Right lung (tissue), 5 donors: ENCODE data around the gene FTCD. TPM values are rescaled to one million over a fixed set of nuclear protein-coding genes. Genes with fewer than 3 reads are reported as not detected.
A peak's percentile ranks its signal among the peaks of the same experiment; 100 is the strongest.
"Not testable (repeated sequence)": the region's sequence is repeated elsewhere in the genome, so short reads cannot be mapped to it uniquely, and the experiment has no call there.

Experiments
- DNase-seq, 2 donors: peaks; one replicate each; pipeline ENCODE4 v3.0.0-alpha.2; 2013
- polyA plus RNA-seq, 5 donors: library from polyadenylated mRNA; unstranded; fragments of 120-200 nt; gene quantifications; one replicate each; pipeline versions ENCODE4 v1.2.1 to v1.2.3, GENCODE V29; 2013; ENCODE audit warnings: inconsistent platforms in 1 of 5, low replicate concordance in 1 of 5; ENCODE audit not compliant: insufficient read length in 5 of 5, insufficient read depth in 1 of 5

The FTCD gene
- polyA plus RNA-seq, 5 donors, result 1.2 to 2.4 (median 1.8) TPM

DNA sequence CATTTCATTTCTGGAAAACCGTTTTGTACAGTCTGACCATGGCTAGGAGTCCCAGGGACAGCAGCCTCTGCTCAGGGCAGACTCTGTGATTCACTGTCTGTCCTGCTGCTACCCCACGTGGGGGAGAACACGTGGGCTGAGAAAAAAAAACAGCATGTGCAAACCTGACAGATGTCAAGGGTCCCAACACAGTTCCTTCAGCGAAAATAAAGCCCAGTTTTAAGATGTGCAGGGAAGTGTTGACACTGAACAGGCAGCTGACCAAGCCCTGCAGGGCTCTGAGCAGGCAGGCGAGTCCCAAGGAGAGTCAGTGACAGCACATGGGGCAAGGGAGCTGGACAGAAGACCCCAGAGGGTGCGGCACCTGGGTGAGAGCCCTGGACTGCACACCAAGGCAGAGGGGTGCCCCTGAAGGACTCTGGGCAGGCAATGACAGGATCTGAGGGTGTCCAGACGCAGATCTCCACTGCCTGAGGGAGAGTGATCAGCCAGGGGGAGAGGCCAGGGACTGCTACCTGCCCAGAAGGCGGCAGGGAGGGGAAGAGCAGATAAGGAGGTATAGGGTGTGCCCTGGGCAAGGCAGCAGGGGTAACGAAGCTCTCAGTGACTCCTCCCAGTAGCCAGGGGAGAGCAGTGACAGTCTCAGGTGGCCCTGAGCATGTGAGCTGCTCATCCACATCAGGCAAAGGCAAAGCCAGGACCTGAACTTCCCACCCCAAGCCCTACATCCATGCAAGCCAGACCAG, 34.0 kb upstream of the FTCD start:
- DNase-seq, result no peak

DNA sequence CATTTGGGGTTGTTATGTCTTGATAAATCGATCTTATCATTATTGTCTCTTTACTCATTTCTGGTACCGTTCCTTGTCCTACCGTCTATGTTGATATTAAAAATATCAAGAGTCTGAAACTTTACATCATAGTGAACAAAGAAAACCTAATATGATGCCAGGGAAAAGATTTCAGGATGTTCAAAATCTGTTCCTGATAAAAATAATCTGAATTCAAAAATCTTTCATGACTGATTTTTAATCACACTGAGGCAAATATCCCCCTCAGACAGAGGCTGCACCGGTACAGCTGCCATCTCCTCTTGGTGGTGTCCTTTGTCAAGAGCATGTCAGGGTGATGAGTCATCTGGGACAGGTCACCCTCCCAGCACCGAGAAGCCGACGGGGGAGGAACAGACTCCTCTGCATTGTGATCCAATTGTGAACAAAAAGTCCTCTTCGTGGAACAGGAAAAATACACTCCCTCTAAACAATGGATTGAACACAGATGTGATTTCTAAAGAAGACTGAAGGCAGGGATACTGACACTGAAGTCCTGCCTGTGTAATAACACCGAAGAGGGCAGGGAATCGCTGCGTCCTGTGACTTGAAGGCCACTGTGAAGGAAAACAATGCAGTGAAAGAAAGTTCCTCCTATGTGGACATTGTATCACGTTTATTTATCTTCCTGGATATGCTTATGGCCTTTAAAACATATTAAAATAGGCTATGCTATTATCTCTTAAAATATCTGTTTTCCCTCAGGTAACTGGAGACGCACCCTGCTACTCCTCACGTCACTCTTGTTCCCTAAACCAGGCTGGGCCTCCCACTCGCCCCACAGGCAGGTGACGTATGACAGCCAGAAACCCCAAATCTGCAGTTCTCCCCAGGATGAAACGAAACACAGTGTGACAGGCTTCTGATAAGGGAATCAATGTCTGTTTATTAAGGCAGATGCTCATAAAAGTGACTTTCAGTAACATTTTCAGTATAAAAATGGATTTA, 33.1 kb upstream of the FTCD start:
- no peak for DNase-seq

DNA sequence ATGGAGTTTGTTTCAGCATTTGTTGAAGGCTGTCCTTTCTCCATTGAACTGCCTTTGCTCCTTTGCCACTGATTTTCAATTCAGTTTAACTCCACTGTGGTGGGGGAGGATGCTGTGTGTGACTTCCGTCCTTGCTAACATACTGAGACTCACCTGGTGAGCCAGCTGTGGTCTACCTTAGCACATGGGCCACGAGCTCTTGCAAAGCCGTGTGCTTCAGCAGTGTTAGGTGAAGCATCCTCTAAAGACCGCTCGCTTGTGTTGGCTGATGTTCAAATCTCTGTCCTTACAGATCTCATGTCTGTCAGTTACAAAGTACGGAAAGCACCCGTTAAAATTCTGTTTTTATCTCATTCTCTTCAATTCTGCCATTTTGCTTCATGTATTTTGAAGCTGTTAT, 32.4 kb upstream of the FTCD start:
- no peak for DNase-seq

DNA sequence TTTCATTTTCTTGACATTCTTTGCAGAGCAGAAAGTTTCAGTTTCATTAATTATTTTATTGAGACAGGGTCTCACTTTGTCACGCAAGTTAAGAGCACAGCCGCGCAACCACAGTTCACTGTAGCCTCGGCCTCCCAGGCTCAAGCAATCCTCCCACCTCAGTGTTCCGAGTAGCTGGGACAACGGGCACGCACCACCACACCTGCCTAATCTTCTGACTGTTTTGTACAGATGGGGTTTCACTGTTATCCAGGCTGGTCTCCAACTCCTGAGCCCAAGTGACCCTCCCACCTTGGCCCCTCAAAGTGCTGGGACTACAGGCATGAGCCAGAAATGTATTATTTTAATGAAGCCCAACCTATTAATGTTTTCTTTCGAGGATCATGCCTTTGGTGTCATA, 31.9 kb upstream of the FTCD start:
- DNase-seq, result no peak

DNA sequence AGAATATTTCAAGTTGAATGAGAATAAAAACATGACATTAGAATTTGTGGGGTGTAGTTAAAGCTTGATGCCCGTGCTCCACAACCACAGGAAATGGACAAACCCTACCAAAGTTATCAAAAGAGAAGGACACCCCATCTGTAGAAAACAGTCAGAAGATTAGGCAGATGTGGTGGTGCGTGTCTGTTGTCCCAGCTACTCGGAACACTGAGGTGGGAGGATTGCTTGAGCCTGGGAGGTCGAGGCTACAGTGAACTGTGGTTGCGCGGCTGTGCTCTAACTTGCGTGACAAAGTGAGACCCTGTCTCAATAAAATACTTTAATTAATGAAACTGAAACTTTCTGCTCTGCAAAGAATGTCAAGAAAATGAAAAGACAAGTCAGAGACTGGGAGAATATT, 30.3 kb upstream of the FTCD start:
- DNase-seq, result no peak

DNA sequence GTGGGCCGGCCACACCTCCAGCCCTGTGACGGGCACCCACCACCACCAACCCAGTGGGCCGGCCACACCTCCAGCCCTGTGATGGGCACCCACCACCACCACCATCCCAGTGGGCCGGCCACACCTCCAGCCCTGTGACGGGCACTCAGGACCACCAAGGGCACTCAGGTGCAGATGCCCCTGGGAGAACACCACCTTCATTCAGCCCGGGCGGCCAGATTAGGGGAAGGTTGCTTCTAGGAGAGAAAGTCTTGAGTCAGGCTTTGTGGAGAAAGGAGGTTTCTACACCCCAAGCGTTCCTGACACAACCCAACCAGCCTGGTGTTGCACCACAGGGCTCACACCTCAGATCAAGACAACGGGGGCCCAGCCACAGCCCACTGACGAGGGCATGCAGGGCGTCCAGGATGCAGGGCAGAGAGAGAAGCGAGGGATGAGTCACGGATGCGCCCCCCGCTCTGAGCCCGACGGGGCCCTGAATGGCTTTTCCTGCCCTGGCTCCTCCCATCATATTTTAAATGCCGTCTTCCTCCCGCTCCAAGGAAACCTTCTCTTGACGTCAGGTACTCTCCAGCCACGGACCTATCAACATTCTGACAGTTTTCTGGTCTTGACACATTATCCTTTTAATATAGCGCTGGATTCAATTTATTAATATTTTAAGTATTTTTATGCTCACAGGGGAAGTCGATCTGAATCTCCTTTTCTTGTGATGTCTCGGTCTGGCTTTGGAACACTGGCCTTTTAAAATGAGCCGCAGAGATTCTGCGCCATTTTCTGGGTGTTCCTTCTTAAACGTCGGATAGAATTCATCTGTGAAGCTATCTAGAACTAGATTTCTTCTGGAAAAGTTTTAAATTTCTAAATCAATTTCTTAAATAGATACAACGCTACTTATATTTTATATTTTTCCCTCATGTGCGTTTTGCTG, 29.5 kb upstream of the FTCD start:
- peak; percentile 94 to 95 for DNase-seq

DNA sequence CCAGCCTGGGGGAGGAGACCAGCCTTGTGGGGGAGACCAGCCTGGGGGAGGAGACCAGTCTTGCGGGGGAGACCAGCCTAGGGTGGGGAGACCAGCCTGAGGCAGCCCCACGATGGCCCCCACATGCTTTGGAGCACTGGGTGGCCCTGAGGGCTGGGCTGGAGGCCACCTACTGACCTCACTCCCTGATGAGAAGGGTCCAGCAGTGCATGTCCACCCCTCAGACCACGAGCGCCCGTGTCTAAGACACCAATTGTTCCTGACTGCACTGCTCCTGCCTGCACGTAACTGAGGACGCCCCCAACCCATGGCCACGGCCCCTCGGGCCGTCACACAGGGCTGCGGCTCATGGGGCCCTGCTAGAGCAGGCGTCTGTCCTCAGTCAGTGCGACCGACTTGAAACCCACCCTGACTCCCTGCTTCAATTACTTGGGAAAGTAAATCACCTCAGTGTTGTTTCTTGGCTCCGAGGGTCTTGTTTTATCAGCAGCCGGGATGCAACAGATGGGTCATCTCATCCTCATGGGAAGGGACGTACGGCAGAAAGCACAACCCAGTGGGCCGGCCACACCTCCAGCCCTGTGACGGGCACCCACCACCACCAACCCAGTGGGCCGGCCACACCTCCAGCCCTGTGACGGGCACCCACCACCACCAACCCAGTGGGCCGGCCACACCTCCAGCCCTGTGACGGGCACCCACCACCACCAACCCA, 28.7 kb upstream of the FTCD start, which contains the start of gene SPATC1L:
Gene SPATC1L, minus strand, starts transcription at position 550 of the 715 bp plus-strand sequence. CDS start 1,643 bp downstream, outside the sequence.
- peak; percentile 87 to 92 for DNase-seq

DNA sequence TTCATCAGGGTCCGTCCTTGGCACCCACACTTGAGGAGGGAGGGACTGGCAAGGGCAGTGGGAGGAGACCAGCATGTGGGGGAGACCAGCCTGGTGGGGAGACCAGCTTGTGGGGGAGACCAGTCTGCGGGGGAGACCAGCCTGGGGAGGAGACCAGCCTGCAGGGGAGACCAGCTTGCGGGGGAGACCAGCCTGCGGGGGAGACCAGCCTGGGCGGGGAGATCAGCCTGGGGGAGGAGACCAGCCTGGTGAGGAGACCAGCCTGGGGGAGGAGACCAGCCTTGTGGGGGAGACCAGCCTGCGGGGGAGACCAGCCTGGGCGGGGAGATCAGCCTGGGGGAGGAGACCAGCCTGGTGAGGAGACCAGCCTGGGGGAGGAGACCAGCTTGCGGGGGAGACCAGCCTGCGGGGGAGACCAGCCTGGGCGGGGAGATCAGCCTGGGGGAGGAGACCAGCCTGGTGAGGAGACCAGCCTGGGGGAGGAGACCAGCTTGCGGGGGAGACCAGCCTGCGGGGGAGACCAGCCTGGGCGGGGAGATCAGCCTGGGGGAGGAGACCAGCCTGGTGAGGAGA, 28.0 kb upstream of the FTCD start:
- not testable (repeated sequence) for DNase-seq

DNA sequence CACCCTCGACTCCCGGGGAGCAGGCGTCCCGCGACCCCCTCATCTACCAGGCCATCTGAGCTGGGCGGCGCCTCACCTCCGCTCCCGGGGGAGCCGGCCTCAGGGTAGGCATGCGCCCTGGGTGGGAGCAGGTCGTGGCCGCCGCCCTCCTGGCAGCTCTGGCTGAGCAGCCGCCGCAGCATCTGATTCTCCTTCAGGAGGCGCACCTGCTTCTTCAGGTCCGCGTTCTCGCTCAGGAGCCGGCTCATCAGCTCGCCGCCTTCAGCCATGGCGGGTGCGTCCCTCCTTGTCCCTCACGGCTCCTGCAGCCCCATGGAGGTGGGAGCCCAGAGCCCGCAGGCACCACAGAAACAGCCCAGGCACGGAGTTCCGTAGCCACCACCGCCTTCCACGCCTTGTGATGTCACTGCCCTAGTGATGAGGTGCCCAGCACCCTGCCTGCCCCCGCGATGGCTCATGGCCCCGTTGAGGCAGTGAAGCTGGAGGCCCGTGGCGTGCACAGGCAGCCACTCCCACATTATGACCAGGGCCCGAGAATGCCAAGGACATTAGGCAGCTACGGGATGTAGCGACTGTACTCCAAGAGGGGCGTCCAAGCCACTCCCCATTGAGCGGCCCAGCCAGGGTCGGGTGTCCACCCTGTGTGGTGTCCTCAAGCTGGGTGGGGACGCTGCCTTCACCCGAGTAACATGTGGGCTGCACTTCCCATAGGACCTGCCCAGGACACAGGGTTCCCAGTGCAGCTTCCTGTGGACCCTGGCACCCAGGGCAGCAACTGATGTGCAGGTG, 27.4 kb upstream of the FTCD start:
- no peak for DNase-seq

DNA sequence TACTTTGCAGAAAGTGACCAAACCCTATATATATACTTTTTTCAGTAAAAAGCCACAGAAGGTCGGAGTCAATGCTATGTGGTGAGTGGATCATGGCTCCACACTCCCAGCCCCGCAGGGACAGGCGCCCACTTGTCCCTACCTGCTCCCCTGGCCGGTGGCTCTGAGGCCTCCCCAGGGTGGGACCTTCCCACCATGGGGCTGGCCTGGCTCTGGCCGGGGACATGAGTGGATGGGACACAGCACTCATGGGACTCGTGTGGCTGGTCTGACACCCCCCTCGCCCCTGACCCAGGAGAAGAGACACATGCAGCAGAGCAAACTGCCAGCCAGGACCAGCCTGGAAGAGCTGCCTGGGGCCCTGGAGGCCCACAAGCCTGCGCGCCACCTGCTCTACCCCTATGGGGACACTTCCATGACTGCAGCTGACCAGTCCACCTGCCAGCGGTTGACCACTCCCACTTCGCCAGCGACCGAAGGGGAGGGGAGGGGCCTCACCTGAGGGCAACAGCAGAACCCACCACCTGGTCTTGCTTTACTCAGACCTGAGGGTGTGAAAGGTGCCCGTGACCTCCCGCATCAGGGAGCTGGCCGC, 26.7 kb upstream of the FTCD start:
- DNase-seq, result no peak

DNA sequence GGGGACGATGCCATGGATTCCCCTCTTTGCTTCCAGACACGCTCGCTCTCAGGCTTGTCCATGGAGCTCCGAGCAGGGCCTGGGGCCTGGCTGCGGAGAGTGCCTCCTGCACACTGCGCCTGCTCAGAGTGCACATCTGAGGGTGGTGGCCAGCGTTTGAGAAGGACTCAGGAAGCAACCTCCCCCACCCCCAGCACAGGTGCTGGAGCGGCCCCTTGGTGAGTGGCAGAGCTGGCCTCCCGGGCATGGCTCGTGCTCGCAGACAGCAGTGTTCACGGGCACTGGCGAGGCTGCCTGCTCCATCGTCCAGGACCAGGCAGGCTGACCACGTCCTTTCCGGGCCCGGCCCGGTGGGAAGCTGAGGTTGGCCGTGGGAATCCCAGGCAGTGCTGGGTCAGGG, 26.1 kb upstream of the FTCD start:
- DNase-seq, result no peak

DNA sequence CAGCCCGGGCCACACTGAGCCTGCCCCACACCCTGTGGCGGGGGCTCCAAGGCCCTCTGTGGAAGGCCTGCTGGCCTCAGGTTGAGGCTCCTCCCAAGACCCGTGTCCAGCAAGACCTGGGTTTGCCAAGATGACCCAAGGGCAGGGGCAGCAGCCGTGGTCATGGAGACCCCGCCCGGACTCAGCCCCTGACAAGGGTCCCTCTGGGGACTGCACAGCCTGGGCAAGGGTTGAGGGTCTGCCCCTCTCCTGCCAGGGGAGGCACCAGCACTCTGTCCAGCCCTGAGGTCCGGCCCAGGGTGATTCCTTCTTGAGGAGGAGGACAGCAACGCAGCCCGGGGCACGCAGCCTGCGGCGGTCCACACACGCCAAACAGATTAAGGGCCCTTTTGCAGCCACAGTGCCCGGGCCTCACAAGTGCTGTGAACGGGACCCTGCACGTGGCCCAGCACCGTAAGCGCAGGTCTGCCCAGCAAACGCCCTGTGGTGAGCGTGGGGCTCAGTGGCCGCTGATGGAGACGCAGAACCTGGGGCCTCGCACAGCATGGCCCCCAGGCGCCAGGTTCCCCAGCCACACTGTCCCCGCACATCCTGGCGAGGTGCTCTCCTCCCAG, 25.5 kb upstream of the FTCD start:
- no peak for DNase-seq

DNA sequence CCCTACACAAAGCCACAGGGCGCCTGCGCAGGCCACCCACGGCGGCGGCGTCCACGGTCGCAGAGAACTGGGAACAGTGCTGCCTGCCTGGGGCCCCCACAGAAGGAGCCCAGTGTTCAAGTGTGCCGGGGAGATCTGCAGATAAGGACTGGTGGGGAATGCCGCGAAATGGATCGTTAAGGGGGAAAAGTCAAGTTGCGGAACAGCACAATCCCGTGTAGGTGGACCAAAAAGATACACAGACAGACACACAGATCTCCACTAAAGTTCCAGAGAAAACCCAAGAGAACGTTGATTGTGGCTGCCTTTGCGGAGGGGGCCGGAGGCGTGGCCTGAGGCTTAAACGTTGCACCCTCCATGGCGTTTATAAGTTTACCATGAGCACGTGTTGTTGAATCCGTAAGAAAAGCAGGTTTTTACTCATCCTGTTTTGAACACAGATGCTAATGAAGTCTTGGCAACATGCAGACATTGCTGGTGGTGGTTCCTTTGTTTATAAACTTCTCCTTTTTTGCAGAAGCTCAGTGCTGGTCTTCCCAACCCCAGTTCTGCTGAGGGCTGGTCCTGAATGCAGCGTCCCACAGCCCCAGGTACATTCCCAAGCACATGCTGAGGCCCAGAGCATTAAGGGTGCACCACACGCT, 24.8 kb upstream of the FTCD start:
- no peak for DNase-seq

DNA sequence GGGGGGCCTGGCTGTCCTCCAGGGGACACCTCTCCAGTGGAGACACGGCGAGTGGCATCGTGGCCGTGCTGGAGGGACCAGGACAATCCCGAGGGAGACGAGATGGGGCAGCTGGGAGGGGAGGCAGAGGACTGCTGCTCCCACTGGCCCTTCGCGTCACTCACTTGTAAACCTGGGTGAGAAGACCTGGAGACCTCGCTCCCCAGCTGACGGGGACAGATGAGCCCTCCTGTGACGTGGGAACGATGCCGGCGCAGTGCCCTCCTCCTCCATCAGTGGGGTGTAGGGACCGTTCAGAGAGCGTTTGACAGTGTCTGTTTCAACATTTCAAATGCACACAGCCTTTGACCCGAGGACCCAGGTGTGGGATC, 24.3 kb upstream of the FTCD start:
- no peak for DNase-seq

DNA sequence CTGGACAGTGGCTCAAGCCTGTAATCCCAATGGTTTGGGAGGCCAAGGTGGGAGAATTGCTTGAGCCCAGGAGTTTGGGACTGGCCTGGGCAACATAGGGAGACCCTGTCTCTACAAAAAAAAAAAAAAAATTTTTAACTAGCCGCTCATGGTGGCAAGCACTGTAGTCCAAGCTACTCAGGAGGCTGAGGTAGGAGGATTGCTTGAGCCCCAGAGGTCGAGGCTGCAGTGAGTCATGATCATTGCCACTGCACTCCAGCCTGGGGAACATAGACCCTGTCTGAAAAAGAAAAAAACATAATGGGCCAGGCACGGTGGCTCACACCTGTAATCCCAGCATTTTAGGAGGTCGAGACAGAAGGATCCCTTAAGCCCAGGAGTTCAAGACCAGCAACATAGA, 23.6 kb upstream of the FTCD start:
- no peak for DNase-seq

DNA sequence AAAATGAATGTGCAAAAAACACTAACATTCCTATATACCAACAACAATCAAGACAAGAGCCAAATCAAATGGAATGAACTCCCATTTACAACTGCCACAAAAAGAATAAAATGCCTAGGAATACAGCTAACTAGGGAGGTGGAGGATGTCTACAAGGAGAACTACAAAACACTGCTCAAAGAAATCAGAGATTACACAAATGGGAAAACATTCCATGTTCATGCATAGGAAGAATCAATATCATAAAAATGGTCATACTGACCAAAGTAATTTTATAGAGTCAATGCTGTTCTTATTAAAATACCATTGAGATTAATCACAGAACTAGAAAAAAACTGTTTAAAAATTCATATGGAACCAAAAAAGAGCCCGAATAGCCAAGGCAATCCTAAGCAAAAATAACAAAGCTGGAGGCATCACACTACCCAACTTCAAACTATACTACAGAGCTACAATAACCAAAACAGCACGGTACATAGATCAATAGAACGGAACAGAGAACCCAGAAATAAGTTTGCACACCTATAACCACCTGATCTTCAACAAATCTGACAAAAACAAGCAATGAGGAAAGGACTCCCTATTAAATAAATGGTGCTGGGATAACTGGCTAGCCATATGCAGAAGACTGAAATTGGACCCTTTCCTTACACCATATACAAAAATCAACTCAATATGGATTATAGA, 21.2 kb upstream of the FTCD start:
- DNase-seq, result not testable (repeated sequence)

DNA sequence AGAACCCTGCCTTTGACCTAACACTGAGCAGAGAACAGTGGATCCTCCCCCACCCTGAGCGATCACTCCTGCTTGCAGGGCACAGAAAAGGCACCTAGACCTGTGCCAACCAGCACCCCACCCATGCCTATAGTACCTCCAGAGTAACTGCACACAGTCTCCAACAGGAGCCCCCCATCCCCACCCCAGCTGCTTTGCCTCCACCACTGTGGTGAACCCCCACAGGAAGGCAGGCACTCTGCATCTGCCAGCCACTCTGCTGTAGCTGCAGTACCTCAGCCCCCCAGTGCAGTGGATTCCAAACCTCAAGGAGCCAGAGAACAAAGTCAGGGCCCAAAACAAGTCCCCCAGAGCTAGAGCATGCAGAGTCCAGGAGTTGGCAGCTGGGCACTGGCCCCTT, 18.2 kb upstream of the FTCD start:
- DNase-seq, result no peak
